Umbilical cord (tissue), 2 donors: ENCODE data around the gene KCNG2. TPM values are rescaled to one million over a fixed set of nuclear protein-coding genes. Genes with fewer than 3 reads are reported as not detected.

Source experiments
- DNase-seq: peaks from one replicate; pipeline ENCODE4 v3.0.0-alpha.2; 2015; ENCODE audit warnings: low spot score
- total RNA-seq: library from RNA; depleted of rRNA; stranded (reverse); fragments of >200 nt; gene quantifications from one replicate; pipeline ENCODE4 v1.2.3, GENCODE V29; 2014; ENCODE audit warnings: low replicate concordance; ENCODE audit not compliant: insufficient read depth

Gene KCNG2
- total RNA-seq, 1 donor from 2014 or later, result 2.6 TPM

- DNase-seq, result no peak
Measured at GRCh38 chr18:79923896-79924585, 126.3 kb downstream of the KCNG2 start.

DNA sequence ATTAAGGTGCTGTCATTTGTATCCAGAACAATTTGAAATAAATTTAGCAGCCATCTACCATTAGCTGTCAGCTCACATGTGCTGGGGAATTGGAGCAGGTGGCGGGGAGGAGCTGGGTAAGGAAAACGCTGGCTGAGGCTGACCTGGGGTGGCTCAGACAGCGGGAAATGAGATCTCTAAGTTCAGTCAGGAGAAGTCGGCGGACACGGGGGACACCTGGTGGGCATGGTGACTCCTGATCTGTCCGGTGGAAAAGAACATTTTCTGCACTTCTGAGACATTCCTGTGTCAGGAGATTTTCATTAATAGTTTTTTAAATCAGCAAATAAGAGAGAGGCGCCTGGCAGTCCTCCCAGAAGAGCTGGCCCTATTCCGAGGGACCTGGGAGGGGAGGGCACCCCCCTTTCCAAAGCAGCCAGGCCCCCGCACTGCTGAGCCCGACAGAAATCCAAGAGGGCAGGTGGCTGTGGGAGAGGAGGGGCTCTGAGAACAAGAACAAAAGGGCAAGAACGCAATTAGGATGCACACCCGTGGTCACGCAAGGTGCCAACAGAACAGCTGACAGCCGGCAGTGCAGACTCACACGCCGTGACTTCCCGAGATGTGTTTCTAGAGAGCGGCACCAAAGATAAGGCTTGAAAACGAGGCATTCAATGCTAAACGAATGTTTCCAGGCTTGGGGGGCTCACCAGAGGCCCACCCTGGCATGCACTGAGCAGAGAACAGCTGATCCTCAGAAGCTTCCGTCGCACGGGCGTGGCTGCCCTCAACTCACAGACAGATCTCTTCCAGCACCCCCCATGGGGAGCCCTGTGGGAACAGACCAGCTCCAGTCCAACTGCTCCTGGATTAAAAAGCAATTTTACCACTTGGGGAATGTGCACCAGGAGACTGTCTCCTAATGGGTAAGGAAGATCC is 127.3 kb downstream of the KCNG2 start:
- DNase-seq, result no peak

DNA sequence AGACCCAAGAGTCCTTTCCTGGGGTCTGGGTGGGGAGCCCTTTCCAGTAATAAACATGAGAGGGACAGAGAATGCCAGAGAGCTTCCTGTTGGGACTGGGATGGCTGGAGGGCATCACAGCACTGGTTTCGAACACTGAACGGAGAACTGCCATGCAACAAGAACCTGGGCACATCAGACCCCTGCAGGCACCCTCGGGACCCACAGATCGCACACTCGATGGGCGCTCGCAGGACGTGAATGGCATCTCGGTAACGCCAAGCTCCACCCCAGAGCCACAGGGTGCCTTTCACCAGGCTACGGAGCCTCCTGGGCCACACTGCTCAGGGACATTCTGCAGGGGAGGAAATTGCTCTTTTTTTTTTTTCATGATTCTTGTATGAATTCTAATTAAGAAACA is 128.6 kb downstream of the KCNG2 start:
- no peak for DNase-seq

DNA sequence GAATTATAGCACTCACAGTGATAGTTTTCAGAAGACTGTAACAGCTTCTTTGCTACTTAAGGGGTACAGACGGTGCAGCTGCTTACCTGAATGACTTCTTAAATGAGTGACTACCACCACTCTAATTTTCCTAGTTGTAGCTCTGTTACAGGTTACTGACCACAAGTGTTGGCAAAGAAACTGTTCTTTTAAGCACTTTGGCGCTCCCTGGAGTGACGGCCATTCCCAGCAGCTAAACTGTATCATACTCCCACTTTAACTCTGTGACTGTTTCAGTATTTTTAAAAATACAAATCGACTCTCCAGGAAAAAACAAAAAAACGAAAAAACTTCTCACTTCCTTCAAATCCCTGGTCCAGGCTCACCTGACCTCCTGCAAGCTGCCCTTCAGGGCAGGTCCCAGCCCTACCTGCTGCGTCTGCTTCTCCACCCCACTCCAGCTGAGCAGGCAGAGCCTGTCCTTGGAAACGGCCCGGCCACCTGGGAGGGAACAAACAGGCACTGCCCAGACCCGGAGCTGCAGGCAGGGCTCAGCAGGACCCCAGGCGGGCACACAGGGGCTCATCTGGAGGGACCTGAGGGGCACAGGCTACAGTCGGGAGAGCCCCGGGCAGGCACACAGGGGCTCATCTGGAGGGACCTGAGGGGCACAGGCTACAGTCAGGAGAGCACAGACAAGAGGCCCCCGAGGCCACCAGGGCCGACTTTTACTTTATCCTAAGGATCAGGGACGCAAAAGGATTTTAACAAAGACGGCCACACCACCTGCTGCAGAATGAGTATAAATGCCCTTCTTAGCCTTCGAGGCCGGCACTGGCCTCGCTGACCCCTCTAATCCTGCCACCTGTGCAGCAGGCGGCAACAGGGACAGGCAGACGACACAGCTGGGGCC is 129.2 kb downstream of the KCNG2 start:
- no peak for DNase-seq

DNA sequence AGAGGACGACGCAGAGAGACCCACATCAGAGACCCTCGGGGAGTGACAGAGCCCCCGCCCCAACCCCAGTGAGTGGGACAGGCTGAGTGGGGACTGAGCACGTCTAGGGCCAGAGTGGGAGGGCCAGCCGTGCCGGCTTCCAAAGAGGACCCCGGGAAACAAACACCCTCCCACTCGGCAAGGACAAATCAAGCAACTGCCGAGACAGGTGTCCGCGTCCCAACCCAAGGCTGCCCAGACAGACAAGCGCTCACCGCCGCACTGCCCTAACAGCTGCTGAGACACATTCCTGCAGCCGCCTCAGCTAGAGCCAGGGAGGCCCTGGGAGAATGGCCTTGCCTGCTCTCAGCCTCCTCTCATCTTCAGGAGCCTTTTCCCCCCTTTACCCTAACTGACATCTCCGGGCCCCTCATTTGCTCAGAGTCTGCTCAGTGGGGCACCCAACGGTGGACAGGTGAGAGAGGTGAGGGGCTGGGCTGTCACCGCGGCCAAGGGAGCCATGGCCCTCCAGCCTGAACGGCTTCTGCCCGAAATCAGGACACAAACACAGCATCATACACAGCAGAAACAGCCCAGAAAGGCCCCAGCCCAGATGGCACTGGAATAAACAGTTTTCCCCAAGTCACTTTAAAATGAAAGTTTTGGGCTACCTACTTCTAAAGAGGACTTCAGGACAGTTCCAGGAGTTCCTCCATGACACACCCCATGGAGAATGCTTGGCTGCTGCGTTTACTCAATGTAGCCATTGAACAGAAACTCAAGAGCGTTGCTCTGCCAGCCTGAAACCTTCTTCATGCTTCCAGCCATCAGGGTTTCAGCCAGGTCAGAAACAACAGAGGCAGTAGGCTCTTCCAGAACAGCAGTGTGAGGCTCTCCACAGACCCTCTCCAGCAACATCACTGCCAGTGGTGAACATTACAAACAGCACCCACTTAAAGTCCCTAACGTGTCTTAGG is 130.1 kb downstream of the KCNG2 start:
- no peak for DNase-seq

DNA sequence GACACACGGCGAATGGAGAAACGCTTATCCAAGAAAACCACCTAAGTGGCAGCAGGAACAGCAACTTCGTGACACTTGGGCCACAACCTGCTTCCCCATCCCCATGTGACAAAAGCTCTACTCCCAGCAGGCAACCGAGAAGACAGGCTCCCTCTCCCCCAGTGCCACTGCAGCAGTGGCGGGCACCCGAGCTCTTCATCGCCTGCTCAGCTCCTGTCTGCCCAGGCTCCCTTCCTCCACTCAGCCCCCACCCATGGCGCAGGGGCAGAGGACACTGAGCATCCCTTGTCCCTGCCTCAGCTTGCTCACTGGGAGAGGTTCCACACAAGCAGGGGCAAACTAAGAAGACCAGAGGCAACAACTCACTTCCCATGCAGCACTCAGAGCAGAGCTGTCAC is 130.8 kb downstream of the KCNG2 start:
- DNase-seq, result no peak

DNA sequence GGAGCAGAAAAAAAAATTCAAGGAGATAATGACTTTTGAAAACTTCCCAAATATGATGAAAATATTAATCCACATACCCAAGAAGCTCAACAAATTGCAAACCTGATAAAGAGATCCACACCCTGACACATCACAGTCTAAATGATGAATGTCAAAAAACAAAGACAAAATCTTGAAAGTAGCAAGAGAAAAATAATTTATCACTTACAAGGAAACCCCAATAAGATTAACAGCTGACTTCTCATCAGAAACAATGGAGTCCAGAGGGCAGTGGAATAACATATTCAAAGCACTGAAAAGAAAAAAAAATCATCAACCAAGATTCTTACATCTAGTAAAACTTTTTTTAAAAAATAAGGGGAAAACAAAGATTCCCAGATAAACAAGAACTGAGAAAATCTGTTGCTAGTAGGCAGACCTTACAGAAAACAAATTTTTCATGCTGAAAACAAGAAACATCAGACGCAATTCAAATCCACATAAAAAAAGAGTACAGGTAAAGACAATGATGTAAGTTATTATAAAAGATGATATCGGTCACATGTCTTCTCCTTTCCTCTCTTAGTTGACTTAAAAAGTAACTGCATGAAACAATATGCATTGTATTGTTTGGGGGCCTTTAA is 132.4 kb downstream of the KCNG2 start:
- no peak for DNase-seq

- DNase-seq, result no peak
Measured at GRCh38 chr18:79931475-79931874, 133.7 kb downstream of the KCNG2 start.

- no peak for DNase-seq
Measured at GRCh38 chr18:79932907-79933306, 135.2 kb downstream of the KCNG2 start.

GRCh38 chr18:79933765-79934164 is 136.0 kb downstream of the KCNG2 start:
- DNase-seq, result no peak

GRCh38 chr18:79934311-79935097 is 136.8 kb downstream of the KCNG2 start:
- no peak for DNase-seq

GRCh38 chr18:79935098-79935480 is 137.4 kb downstream of the KCNG2 start:
- DNase-seq, result no peak

DNA sequence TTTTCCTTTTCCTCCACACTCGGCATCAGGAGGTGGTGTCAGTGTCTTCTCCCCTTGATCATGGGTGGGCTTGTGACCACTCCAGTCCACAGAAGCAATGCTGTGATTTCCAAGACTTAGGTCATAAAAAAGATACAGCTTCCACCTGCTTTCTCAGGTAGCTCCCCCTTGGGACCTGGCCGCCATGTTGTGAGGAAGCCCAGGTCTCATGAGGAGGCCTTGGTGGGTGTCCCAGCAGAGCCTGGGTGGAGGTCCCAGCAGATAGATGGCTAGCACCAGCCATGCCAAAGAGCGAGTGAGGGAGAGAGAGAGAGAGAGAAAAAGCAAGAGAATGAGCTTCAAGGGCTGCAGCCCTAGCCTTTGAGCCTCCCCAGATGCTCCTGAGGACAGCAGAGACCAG is 137.8 kb downstream of the KCNG2 start:
- no peak for DNase-seq

GRCh38 chr18:79935925-79936324 is 138.2 kb downstream of the KCNG2 start:
- no peak for DNase-seq

DNA sequence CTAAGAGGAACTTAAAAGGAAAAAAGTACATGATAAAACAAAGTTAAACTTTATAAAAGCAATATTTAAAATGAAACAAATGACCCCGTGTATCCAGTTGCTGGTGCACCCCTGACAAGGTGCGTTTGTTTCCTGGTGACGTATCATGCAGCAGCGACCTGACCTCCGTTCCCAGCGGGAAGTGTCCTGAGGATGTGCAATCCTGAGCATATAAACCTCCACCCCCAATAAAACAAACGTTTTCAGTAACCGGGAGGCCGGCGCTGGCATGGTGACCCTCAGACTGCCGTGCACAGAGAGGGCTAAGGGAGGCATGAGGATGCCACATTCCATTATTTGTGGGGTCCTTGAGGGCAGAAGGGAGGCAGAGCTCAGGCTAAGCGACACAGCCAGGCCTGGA is 138.9 kb downstream of the KCNG2 start:
- no peak for DNase-seq

DNA sequence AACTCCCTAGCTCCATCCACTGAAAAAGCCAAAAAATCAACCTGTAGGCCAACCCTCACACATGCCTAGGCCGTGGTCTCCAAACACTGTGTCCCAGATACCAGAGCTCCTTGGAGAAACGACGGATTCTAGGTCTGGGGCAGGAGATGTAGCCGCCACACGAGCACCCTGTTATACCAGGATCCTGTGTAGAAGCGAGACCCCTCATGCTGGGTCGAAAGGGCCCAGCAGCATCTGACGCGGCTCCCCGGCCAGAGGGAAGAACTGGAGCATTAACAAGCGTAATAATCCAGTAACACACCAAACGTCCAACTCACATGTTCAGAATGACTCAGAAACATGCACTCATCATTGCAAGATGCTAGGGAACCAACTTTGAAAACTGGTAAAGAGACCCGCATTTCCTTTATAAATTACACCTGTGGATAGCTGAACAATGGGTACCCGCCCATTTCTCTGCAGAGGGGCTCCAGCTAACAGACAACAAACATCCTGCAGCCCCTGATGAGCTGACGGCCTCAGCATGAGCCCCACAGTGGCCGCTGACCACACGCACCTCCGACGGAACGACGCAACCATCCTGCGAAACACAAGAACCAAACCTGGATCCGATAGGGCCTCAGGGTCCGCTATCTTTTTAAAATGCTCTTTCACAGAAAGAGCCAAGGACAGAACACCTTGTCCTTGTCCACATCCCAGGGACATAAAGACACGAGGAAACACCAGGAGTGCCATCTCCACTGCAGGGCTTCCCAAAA is 139.5 kb downstream of the KCNG2 start:
- no peak for DNase-seq

DNA sequence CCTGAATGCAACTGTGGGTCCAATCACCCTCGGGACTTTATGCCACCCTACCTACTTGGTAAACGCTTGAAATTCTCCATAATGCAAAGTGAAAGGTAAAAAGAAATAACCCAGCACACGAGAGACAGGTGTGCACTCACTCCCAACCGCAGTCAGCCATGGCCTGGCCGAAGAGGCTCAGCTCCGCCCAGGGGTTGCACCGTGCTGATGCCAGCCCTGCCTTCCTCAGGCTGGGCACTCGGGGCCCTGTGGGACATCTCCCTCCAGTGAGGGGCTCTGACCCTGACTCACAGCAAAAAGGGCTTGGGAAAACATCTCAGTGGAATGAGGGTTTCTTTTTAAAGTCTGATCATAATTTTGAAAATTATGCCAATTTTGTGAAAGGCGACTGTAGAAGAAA is 140.5 kb downstream of the KCNG2 start:
- no peak for DNase-seq

DNA sequence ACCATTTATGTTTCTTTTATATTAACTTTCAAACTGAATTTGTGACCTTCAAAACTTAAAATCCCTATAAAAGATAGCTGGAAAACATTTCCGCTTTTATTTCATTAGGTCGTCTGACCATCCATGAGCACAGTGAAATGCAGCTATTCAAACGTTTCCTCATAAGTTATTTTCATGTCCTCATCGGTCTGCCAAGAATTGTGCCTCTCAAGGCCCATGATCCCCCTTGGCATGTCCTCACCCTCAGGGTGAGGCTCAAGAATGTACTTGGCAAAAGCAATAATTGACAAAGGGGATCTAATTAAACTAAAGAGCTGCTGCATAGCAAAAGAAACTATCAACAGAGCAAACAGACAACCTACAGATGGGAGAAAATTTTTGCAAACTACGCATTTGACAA is 141.4 kb downstream of the KCNG2 start:
- no peak for DNase-seq
